GM23338 (cell line): ENCODE measurements around the gene ACOT11.

Experiments
- CREB1 ChIP-seq: fragments of 250-450 bp; sonication (Bioruptor Pico); IDR thresholded peaks from 2 replicates; pipeline ENCODE4 v1.5.0; 2020; ENCODE audit warnings: low read depth, mild to moderate bottlenecking, moderate library complexity
- CTCF ChIP-seq, 2 experiments: fragments of 200-600 bp in 1 of 2; sonication (generic) in 1 of 2; conservative IDR thresholded peaks; 2 replicates each; pipeline versions ENCODE4 v1.5.1 to v1.6.1; 2016 to 2017; ENCODE audit warnings: antibody characterized with exemption in 2 of 2, low read depth in 2 of 2, mild to moderate bottlenecking in 2 of 2, moderate library complexity in 1 of 2
- ETS1 ChIP-seq: IDR thresholded peaks from 2 replicates; pipeline ENCODE4 v1.6.1; 2016; ENCODE audit warnings: antibody characterized with exemption
- EZH2 ChIP-seq: fragments of 200-600 bp; sonication (generic); IDR thresholded peaks from one replicate; pipeline ENCODE4 v1.8.0; 2017; ENCODE audit warnings: antibody characterized with exemption, mild to moderate bottlenecking, low read depth; ENCODE audit not compliant: unreplicated experiment
- EZH2phosphoT487 ChIP-seq: fragments of 200-600 bp; sonication (generic); IDR thresholded peaks from one replicate; pipeline ENCODE4 v1.8.1; 2018; ENCODE audit warnings: antibody characterized with exemption; ENCODE audit not compliant: unreplicated experiment
- JUNB ChIP-seq: IDR thresholded peaks from one replicate; pipeline ENCODE4 v1.6.1; 2016; ENCODE audit warnings: antibody characterized with exemption; ENCODE audit not compliant: unreplicated experiment
- POLR2AphosphoS5 ChIP-seq: IDR thresholded peaks from 2 replicates; pipeline ENCODE4 v1.6.1; 2016; ENCODE audit warnings: antibody characterized with exemption, low read depth
- REST ChIP-seq: IDR thresholded peaks from one replicate; pipeline ENCODE4 v1.6.1; 2018; ENCODE audit warnings: antibody characterized with exemption; ENCODE audit not compliant: unreplicated experiment
- ZNF114 ChIP-seq: fragments of 250-450 bp; sonication (Bioruptor Pico); IDR thresholded peaks from 2 replicates; pipeline ENCODE4 v1.5.0; 2020; ENCODE audit warnings: mild to moderate bottlenecking, moderate library complexity

- TF ChIP-seq CTCF (conservative IDR thresholded peaks at IDR 0.05; ENCODE audit: low read depth in 2 of 2) (no peak), EZH2 (no peak), POLR2AphosphoS5 (no peak), CREB1 (CRISPR knock-in tag) (no peak), JUNB (no peak), EZH2phosphoT487 (no peak), REST (no peak), ZNF114 (CRISPR knock-in tag) (no peak), ETS1 (no peak)
Measured at GRCh38 chr1:54517496-54517895, 30.5 kb upstream of the ACOT11 start.
